ENCODE measurements around the gene BBIP1. TPM values are rescaled to one million over a fixed set of nuclear protein-coding genes. Genes with fewer than 3 reads are reported as not detected.
A peak's percentile ranks its signal among the peaks of the same experiment; 100 is the strongest.
"Not testable (repeated sequence)": the region's sequence is repeated elsewhere in the genome, so short reads cannot be mapped to it uniquely, and the experiment has no call there.

Gene BBIP1
- total RNA-seq, 1 donor from 2014 or later = 33.6 TPM

GRCh38 chr10:110867807-110868465 is 51.0 kb downstream of the BBIP1 start:
- no peak for DNase-seq (ENCODE audit: low read depth, low spot score)
- Mint-ChIP-seq H3K27ac (ENCODE audit: unreplicated experiment) (no peak overlapping the region), H3K27me3 (ENCODE audit: low read depth) (no peaks in the 10 kb centered on the region), H3K9me3 (no peaks in the 10 kb centered on the region), H3K36me3 (ENCODE audit: low read depth) (no peaks in the 10 kb centered on the region), H3K4me3 (peak overlapping the region; percentile 3), H3K4me1 (peaks cover 44% of the 10 kb centered on the region)
- TF ChIP-seq CTCF (conservative IDR thresholded peaks at IDR 0.05) = no peak

GRCh38 chr10:110867011-110867806 is 51.8 kb downstream of the BBIP1 start:
- not testable (repeated sequence) for DNase-seq (ENCODE audit: low read depth, low spot score); H3K36me3 Mint-ChIP-seq (ENCODE audit: low read depth); H3K27ac Mint-ChIP-seq (ENCODE audit: unreplicated experiment); H3K27me3 Mint-ChIP-seq (ENCODE audit: low read depth); H3K9me3 Mint-ChIP-seq
- peak overlapping the region; percentile 3 for H3K4me3 Mint-ChIP-seq
- peaks cover 44% of the 10 kb centered on the region for H3K4me1 Mint-ChIP-seq

GRCh38 chr10:110865809-110866482 is 53.0 kb downstream of the BBIP1 start:
- Mint-ChIP-seq H3K4me3 (no peak overlapping the region), H3K9me3 (no peaks in the 10 kb centered on the region), H3K27ac (ENCODE audit: unreplicated experiment) (no peak overlapping the region), H3K36me3 (ENCODE audit: low read depth) (no peaks in the 10 kb centered on the region), H3K4me1 (peaks cover 36% of the 10 kb centered on the region), H3K27me3 (ENCODE audit: low read depth) (no peaks in the 10 kb centered on the region)
- no peak for TF ChIP-seq CTCF (conservative IDR thresholded peaks at IDR 0.05)
- DNase-seq (ENCODE audit: low read depth, low spot score) = no peak

GRCh38 chr10:110865186-110865808 is 53.7 kb downstream of the BBIP1 start:
- Mint-ChIP-seq H3K27me3 (ENCODE audit: low read depth) (no peaks in the 10 kb centered on the region), H3K4me1 (peaks cover 36% of the 10 kb centered on the region), H3K9me3 (no peaks in the 10 kb centered on the region), H3K4me3 (no peak overlapping the region), H3K36me3 (ENCODE audit: low read depth) (no peaks in the 10 kb centered on the region), H3K27ac (ENCODE audit: unreplicated experiment) (no peak overlapping the region)
- no peak for TF ChIP-seq CTCF (conservative IDR thresholded peaks at IDR 0.05)
- no peak for DNase-seq (ENCODE audit: low read depth, low spot score)

- no peak for TF ChIP-seq CTCF (conservative IDR thresholded peaks at IDR 0.05)
- DNase-seq (ENCODE audit: low read depth, low spot score) = no peak
- Mint-ChIP-seq H3K4me1 (peaks cover 42% of the 10 kb centered on the region), H3K9me3 (no peaks in the 10 kb centered on the region), H3K36me3 (ENCODE audit: low read depth) (no peaks in the 10 kb centered on the region), H3K27me3 (ENCODE audit: low read depth) (no peaks in the 10 kb centered on the region), H3K27ac (ENCODE audit: unreplicated experiment) (peak overlapping the region; percentile 76), H3K4me3 (no peak overlapping the region)
Observed at GRCh38 chr10:110864662-110865140, 54.3 kb downstream of the BBIP1 start.
